Measurements from ENCODE around the gene PRKCSH.

- TF ChIP-seq CTCF (conservative IDR thresholded peaks at IDR 0.05; ENCODE audit: low read length): no peak
- TF ChIP-seq EZH2phosphoT487 (IDR thresholded peaks at IDR 0.05; ENCODE audit: borderline replicate concordance): no peak
Measured at GRCh38 chr19:11483366-11484111, 48.1 kb downstream of the PRKCSH start.

Data from Loucy (cell line).